CD4-positive, alpha-beta T cell (primary cell): ENCODE measurements around the gene APOO. TPM values are rescaled to one million over a fixed set of nuclear protein-coding genes. Genes with fewer than 3 reads are reported as not detected.

Experiments used
- ATAC-seq: fragments of 200-7000 bp; cut with Tn5 transposase; one replicate; pipeline ENCODE4 v1.10.0; 2022; ENCODE audit warnings: mild to moderate bottlenecking; ENCODE audit not compliant: poor library complexity
- CTCF ChIA-PET: fragments of 350-600 bp; sonication (Branson Sonifier 250); formaldehyde crosslinking; loops from one replicate; lab custom pipeline; 2021; ENCODE audit warnings: antibody characterized with exemption, inconsistent platforms; lab: Charles Lee
- POLR2A ChIA-PET: fragments of 350-600 bp; sonication (Branson Sonifier 250); formaldehyde crosslinking; loops from one replicate; lab custom pipeline; 2021; ENCODE audit warnings: antibody characterized with exemption, inconsistent platforms; lab: Charles Lee
- DNase-seq, 14 experiments: peaks; one replicate each; pipeline ENCODE4 v3.0.0-alpha.2; 2013 to 2020; ENCODE audit warnings: mixed read lengths in 2 of 14
- H3K27ac ChIP-seq, 2 donors: one replicate each; pipeline versions ENCODE4 v1.5.1 to v1.7.0; 2013; ENCODE audit warnings: low read length in 2 of 2, low read depth in 1 of 2, mild to moderate bottlenecking in 1 of 2
- H3K27me3 ChIP-seq, 2 experiments: 1 replicate in 1 of 2; 2 replicates in 1 of 2; pipeline versions ENCODE4 v1.6.1 to v1.7.0; 2013; ENCODE audit warnings: low read length in 2 of 2, control low read depth in 1 of 2, mild to moderate bottlenecking in 1 of 2, moderate library complexity in 1 of 2; ENCODE audit not compliant: insufficient read depth in 2 of 2, control insufficient read depth in 1 of 2
- H3K36me3 ChIP-seq: one replicate; pipeline ENCODE4 v1.6.1; 2013; ENCODE audit warnings: low read length, control low read depth; ENCODE audit not compliant: insufficient read depth
- H3K4me1 ChIP-seq: one replicate; pipeline ENCODE4 v1.6.1; 2013; ENCODE audit warnings: low read length, control low read depth; ENCODE audit not compliant: insufficient read depth
- H3K4me3 ChIP-seq: one replicate; pipeline ENCODE4 v1.5.1; 2013; ENCODE audit warnings: mild to moderate bottlenecking, low read length, moderate library complexity
- H3K9me3 ChIP-seq, 2 experiments: 1 replicate in 1 of 2; 2 replicates in 1 of 2; pipeline versions ENCODE4 v1.6.1 to v1.7.0; 2013; ENCODE audit warnings: low read length in 2 of 2, mild to moderate bottlenecking in 2 of 2, control low read depth in 1 of 2, moderate library complexity in 1 of 2; ENCODE audit not compliant: control insufficient read depth in 1 of 2, insufficient read depth in 1 of 2
- H3K27ac Mint-ChIP-seq: one replicate; pipeline ENCODE4 v1.8.0; 2020; ENCODE audit warnings: mixed read lengths
- H3K27me3 Mint-ChIP-seq: one replicate; pipeline ENCODE4 v1.8.0; 2021; ENCODE audit warnings: mixed read lengths
- H3K36me3 Mint-ChIP-seq: one replicate; pipeline ENCODE4 v1.8.0; 2021; ENCODE audit warnings: low read depth, mixed read lengths
- H3K4me1 Mint-ChIP-seq: one replicate; pipeline ENCODE4 v1.8.0; 2021; ENCODE audit warnings: low read depth, mixed read lengths
- H3K4me3 Mint-ChIP-seq: one replicate; pipeline ENCODE4 v1.8.0; 2020; ENCODE audit warnings: mild to moderate bottlenecking, mixed read lengths
- H3K9me3 Mint-ChIP-seq: one replicate; pipeline ENCODE4 v1.8.0; 2020; ENCODE audit warnings: mixed read lengths
- intact Hi-C, 2 experiments: fragments of 100-400 bp; cut with DNase I in 1 of 2; cut with micrococcal nuclease in 1 of 2; formaldehyde crosslinking; loops; one replicate each; pipeline versions ENCODE4 v1.15.1 to v1.9.0; 2023 to 2025; cut with DNase I, micrococcal nuclease
- total RNA-seq, 174 experiments: library from RNA in 2 of 174; stranded (reverse) in 2 of 174; gene quantifications; one replicate each; pipeline ENCODE4 v1.2.3 and lab custom pipeline; 2021 to 2026
- TF ChIP-seq, protein P1 (sequence below): fragments of 200-600 bp; IDR thresholded peaks from one replicate; pipeline ENCODE4 v1.8.0; 2022; ENCODE audit warnings: antibody characterized with exemption, mild to moderate bottlenecking

Gene APOO
- total RNA-seq, 2 experiments from 2014 or later = 3.3 to 4.9 TPM

DNA sequence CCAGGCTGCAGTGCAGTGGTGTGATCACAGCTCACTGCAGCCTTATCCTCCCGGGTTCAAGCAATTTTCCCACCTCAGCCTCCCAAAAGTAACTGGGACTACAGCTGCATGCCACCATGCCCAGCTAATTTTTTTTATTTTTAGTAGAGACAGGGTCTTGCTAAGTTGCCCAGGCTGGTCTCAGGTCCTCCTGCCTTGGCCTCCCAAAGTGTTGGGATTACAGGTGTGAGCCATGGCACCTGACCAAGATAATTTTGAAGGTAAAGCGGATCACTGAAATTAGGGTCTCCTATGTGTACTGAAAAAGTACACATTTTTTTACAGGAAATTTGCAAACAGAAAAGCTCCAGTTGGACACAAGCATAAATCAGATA, 120.0 kb downstream of the APOO start:
- Mint-ChIP-seq H3K27ac (no peak overlapping the region), H3K36me3 (peaks cover 37% of the 10 kb centered on the region), H3K27me3 (no peaks in the 10 kb centered on the region), H3K9me3 (no peaks in the 10 kb centered on the region), H3K4me1 (peaks cover 31% of the 10 kb centered on the region), H3K4me3 (no peak overlapping the region)
- no peak for ATAC-seq
- intact Hi-C loops = loop anchor here (2.0 to 10.0 kb wide), 4 partner anchors 115 to 687 kb away; partner anchors contain the start of genes KLHL15 (in 1 of the 2) and ZFX (in 1 of the 2)
- no peak overlapping the region for H3K27ac ChIP-seq
- CTCF ChIA-PET = no interaction called here
- peaks cover 8% of the 10 kb centered on the region for H3K4me1 ChIP-seq
- H3K9me3 ChIP-seq = no peaks in the 10 kb centered on the region
- POLR2A ChIA-PET = interaction anchor here (0.7 kb wide), 1 partner anchor 109 kb away, joined by 3 read pairs; no protein-coding TSS in a partner anchor
- no peak overlapping the region for H3K4me3 ChIP-seq
- no peaks in the 10 kb centered on the region for H3K27me3 ChIP-seq
- TF ChIP-seq, protein P1, sequence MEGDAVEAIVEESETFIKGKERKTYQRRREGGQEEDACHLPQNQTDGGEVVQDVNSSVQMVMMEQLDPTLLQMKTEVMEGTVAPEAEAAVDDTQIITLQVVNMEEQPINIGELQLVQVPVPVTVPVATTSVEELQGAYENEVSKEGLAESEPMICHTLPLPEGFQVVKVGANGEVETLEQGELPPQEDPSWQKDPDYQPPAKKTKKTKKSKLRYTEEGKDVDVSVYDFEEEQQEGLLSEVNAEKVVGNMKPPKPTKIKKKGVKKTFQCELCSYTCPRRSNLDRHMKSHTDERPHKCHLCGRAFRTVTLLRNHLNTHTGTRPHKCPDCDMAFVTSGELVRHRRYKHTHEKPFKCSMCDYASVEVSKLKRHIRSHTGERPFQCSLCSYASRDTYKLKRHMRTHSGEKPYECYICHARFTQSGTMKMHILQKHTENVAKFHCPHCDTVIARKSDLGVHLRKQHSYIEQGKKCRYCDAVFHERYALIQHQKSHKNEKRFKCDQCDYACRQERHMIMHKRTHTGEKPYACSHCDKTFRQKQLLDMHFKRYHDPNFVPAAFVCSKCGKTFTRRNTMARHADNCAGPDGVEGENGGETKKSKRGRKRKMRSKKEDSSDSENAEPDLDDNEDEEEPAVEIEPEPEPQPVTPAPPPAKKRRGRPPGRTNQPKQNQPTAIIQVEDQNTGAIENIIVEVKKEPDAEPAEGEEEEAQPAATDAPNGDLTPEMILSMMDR = no peak
- DNase-seq = no peak
- H3K36me3 ChIP-seq = peaks cover 18% of the 10 kb centered on the region

DNA sequence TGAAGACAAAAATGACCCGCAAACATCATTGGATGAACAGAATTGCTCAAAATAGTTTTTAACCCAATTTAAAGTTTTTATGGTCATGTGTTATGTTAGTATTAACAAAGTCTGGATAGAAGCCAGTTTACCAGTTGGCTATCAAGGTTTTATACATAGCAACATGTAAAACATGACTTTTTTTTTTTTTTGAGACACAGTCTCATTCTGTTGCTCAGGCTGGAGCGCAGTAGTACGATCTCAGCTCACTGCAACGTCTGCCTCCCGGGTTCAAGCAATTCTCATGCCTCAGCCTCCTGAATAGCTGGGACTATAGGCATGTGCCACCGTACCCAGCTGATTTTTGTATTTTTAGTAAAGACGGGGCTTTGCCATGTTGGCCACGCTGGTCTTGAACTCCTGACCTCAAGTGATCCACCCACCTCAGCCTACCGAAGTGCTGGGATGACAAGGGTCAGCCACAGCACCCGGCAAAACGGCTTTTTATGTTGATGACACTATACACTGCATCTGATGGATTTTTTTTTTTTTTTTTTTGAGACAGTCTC, 121.4 kb downstream of the APOO start:
- no peak overlapping the region for H3K27ac Mint-ChIP-seq
- H3K4me3 Mint-ChIP-seq = peak overlapping the region; percentile 98

DNA sequence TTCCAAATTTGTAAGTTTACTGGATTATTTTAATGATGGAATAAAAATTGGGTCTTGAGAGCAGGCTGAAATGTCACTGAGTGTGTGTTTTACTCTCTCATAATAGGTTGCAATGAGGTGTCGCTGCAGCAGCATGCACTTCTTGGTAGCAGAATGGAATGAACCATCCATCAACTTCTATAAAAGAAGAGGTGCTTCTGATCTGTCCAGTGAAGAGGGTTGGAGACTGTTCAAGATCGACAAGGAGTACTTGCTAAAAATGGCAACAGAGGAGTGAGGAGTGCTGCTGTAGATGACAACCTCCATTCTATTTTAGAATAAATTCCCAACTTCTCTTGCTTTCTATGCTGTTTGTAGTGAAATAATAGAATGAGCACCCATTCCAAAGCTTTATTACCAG, 122.2 kb downstream of the APOO start:
- intact Hi-C loops = loop anchor here (10.0 kb wide), 3 partner anchors 239 to 689 kb away; partner anchors contain the start of genes KLHL15 (in 1 of the 2) and ZFX (in 1 of the 2)
- peak overlapping the region; percentile 98 for H3K4me3 Mint-ChIP-seq
- H3K4me1 ChIP-seq = peaks cover 19% of the 10 kb centered on the region

More for the DNA sequence above, 121.4 kb downstream of the APOO start:
- DNase-seq = no peak
- intact Hi-C loops = loop anchor here (2.0 to 10.0 kb wide), 4 partner anchors 116 to 688 kb away; partner anchors contain the start of genes KLHL15 (in 1 of the 2) and ZFX (in 1 of the 2)
- peaks cover 14% of the 10 kb centered on the region for H3K4me1 ChIP-seq
- H3K4me3 ChIP-seq = no peak overlapping the region
- Mint-ChIP-seq H3K27me3 (no peaks in the 10 kb centered on the region), H3K36me3 (peaks cover 39% of the 10 kb centered on the region), H3K4me1 (peaks cover 45% of the 10 kb centered on the region), H3K9me3 (no peaks in the 10 kb centered on the region)
- ChIA-PET CTCF (no interaction called here), POLR2A (interaction anchor here (1.0 to 4.4 kb wide), 2 partner anchors 43 to 84 kb away, joined by 4 to 50 read pairs; partner anchors contain the start of gene ACOT9)
- no peak for ATAC-seq
- H3K36me3 ChIP-seq = peaks cover 18% of the 10 kb centered on the region
- no peaks in the 10 kb centered on the region for H3K27me3 ChIP-seq
- H3K9me3 ChIP-seq = no peaks in the 10 kb centered on the region
- TF ChIP-seq, protein P1 = no peak
- H3K27ac ChIP-seq = no peak overlapping the region

More for the DNA sequence above, 122.2 kb downstream of the APOO start:
- H3K4me1 Mint-ChIP-seq = peaks cover 49% of the 10 kb centered on the region
- TF ChIP-seq, protein P1 = no peak
- peak overlapping the region; percentile 97 for H3K27ac Mint-ChIP-seq
- Histone ChIP-seq H3K4me3 (no peak overlapping the region), H3K36me3 (peaks cover 18% of the 10 kb centered on the region), H3K27me3 (no peaks in the 10 kb centered on the region), H3K27ac (no peak overlapping the region), H3K9me3 (no peaks in the 10 kb centered on the region)
- no peaks in the 10 kb centered on the region for H3K27me3 Mint-ChIP-seq
- ATAC-seq (no peak), DNase-seq (no peak)
- ChIA-PET POLR2A (interaction anchor here (4.4 kb wide), 1 partner anchor 42 kb away, joined by 50 read pairs; the partner anchor contains the start of gene ACOT9), CTCF (no interaction called here)
- no peaks in the 10 kb centered on the region for H3K9me3 Mint-ChIP-seq
- H3K36me3 Mint-ChIP-seq = peaks cover 39% of the 10 kb centered on the region
